Vagina (tissue), 2 donors: ENCODE measurements around the gene IL16.

ENCODE experiments used
- POLR2A ChIP-seq, 2 donors: fragments of 450-650 bp; IDR thresholded peaks; one replicate each; pipeline ENCODE4 v1.6.1; 2017; ENCODE audit warnings: antibody characterized with exemption in 2 of 2, mild to moderate bottlenecking in 2 of 2, moderate library complexity in 2 of 2
- TF ChIP-seq, protein P1 (sequence below), 3 experiments: fragments of 450-650 bp in 2 of 3; fragments of 200-600 bp in 1 of 3; sonication (generic) in 1 of 3; IDR thresholded peaks; one replicate each; pipeline ENCODE4 v1.5.1; 2017 to 2019; ENCODE audit warnings: antibody characterized with exemption in 3 of 3, mild to moderate bottlenecking in 2 of 3, moderate library complexity in 2 of 3

GRCh38 chr15:81363276-81363675 lies 166.6 kb downstream of the IL16 start:
- TF ChIP-seq, protein P1, sequence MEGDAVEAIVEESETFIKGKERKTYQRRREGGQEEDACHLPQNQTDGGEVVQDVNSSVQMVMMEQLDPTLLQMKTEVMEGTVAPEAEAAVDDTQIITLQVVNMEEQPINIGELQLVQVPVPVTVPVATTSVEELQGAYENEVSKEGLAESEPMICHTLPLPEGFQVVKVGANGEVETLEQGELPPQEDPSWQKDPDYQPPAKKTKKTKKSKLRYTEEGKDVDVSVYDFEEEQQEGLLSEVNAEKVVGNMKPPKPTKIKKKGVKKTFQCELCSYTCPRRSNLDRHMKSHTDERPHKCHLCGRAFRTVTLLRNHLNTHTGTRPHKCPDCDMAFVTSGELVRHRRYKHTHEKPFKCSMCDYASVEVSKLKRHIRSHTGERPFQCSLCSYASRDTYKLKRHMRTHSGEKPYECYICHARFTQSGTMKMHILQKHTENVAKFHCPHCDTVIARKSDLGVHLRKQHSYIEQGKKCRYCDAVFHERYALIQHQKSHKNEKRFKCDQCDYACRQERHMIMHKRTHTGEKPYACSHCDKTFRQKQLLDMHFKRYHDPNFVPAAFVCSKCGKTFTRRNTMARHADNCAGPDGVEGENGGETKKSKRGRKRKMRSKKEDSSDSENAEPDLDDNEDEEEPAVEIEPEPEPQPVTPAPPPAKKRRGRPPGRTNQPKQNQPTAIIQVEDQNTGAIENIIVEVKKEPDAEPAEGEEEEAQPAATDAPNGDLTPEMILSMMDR (IDR thresholded peaks at IDR 0.05): no peak
- no peak for TF ChIP-seq POLR2A (IDR thresholded peaks at IDR 0.05)
